ENCODE data around the gene KCNAB2.

KCNAB2 gene

DNA sequence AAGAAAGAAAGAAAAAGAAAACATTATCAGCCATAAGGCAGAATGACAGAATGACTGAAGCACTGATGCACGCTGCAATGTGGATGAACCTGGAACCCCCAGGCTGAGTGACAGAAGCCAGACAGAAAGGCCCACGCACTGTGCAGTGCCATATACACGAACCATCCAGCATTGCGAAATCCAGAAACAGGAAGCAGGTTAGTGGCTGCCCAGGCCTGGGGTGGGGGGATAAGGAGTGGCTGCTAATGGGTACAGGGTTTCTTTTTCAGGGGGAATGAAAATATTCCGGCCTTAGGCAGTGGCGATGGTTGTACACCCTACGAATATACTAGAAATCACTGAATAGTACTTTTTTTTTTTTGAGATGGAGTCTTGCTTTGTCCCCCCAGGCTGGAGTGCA is 77.4 kb downstream of the KCNAB2 start:
- H3K27ac ChIP-seq (ENCODE audit: low read length) = no peak overlapping the region
- DNase-seq = no peak
- peaks cover 5% of the 10 kb centered on the region; the same call in 1 of the 2 replicates for H3K4me1 ChIP-seq (ENCODE audit: low read length)
- no peaks in the 10 kb centered on the region for H4K20me1 ChIP-seq (ENCODE audit: insufficient read depth, low read length)
- no peak for TF ChIP-seq EZH2phosphoT487 (IDR thresholded peaks at IDR 0.05; ENCODE audit: low read length)
- TF ChIP-seq, protein P1, sequence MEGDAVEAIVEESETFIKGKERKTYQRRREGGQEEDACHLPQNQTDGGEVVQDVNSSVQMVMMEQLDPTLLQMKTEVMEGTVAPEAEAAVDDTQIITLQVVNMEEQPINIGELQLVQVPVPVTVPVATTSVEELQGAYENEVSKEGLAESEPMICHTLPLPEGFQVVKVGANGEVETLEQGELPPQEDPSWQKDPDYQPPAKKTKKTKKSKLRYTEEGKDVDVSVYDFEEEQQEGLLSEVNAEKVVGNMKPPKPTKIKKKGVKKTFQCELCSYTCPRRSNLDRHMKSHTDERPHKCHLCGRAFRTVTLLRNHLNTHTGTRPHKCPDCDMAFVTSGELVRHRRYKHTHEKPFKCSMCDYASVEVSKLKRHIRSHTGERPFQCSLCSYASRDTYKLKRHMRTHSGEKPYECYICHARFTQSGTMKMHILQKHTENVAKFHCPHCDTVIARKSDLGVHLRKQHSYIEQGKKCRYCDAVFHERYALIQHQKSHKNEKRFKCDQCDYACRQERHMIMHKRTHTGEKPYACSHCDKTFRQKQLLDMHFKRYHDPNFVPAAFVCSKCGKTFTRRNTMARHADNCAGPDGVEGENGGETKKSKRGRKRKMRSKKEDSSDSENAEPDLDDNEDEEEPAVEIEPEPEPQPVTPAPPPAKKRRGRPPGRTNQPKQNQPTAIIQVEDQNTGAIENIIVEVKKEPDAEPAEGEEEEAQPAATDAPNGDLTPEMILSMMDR (IDR thresholded peaks at IDR 0.05; ENCODE audit: low read length) = no peak
- no peak for TF ChIP-seq EZH2 (optimal IDR thresholded peaks at IDR 0.05; ENCODE audit: low read depth, low read length)
- H3K4me3 ChIP-seq (ENCODE audit: low read length) = no peak overlapping the region
- no peaks in the 10 kb centered on the region for H3K9me2 ChIP-seq (replicated peaks; ENCODE audit: insufficient read depth, low read length)
- H3F3A ChIP-seq (ENCODE audit: insufficient read depth, low read length) = no peaks in the 10 kb centered on the region
- peaks cover 74% of the 10 kb centered on the region for H3K27me3 ChIP-seq (replicated peaks; ENCODE audit: insufficient read depth, low read length)
- no peaks in the 10 kb centered on the region for H3K9me3 ChIP-seq (replicated peaks; ENCODE audit: insufficient read depth, low read length)
- H3K36me3 ChIP-seq (replicated peaks; ENCODE audit: insufficient read depth, low read length) = no peaks in the 10 kb centered on the region
- H2AFZ ChIP-seq (ENCODE audit: low read length) = no peak overlapping the region
- H3K79me2 ChIP-seq (ENCODE audit: low read length) = no peaks in the 10 kb centered on the region
- H3K4me2 ChIP-seq (ENCODE audit: low read depth, low read length) = no peak overlapping the region
- no peak overlapping the region for H3K9ac ChIP-seq (ENCODE audit: low read length)

DNA sequence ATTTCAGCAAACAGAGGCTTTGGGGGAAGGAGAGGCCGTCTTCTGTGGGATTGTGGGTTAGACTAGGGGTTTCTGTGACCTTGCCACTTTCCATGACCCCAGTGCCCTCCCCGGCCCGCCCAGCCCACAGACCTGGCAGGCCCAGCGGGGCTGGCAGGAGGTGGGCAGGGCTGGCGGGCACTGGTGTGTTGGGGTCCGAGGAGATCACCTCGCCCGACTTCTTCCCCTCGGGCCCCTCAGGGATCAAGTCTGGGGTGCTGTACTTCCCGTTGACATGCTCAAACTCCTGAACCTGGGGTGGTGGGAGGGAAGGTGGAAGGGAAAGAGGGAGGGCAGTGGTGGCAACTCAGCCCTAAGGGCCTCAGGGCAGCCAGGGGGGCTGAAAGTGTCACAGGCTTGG is 78.1 kb downstream of the KCNAB2 start:
- H3K27ac ChIP-seq (ENCODE audit: low read length) = no peak overlapping the region
- no peaks in the 10 kb centered on the region for H3K9me3 ChIP-seq (replicated peaks; ENCODE audit: insufficient read depth, low read length)
- no peaks in the 10 kb centered on the region for H3K9me2 ChIP-seq (replicated peaks; ENCODE audit: insufficient read depth, low read length)
- H4K20me1 ChIP-seq (ENCODE audit: insufficient read depth, low read length) = no peaks in the 10 kb centered on the region
- H2AFZ ChIP-seq (ENCODE audit: low read length) = no peak overlapping the region
- no peak for DNase-seq
- H3K27me3 ChIP-seq (replicated peaks; ENCODE audit: insufficient read depth, low read length) = peaks cover 74% of the 10 kb centered on the region
- TF ChIP-seq, protein P1 (IDR thresholded peaks at IDR 0.05; ENCODE audit: low read length) = no peak
- no peak for TF ChIP-seq EZH2phosphoT487 (IDR thresholded peaks at IDR 0.05; ENCODE audit: low read length)
- TF ChIP-seq EZH2 (optimal IDR thresholded peaks at IDR 0.05; ENCODE audit: low read depth, low read length) = no peak
- H3K4me2 ChIP-seq (ENCODE audit: low read depth, low read length) = no peak overlapping the region
- no peaks in the 10 kb centered on the region for H3K36me3 ChIP-seq (replicated peaks; ENCODE audit: insufficient read depth, low read length)
- H3F3A ChIP-seq (ENCODE audit: insufficient read depth, low read length) = no peaks in the 10 kb centered on the region
- no peak overlapping the region for H3K9ac ChIP-seq (ENCODE audit: low read length)
- no peak overlapping the region for H3K4me3 ChIP-seq (ENCODE audit: low read length)
- H3K4me1 ChIP-seq (ENCODE audit: low read length) = peaks cover 5% of the 10 kb centered on the region; the same call in 1 of the 2 replicates
- no peaks in the 10 kb centered on the region for H3K79me2 ChIP-seq (ENCODE audit: low read length)

DNA sequence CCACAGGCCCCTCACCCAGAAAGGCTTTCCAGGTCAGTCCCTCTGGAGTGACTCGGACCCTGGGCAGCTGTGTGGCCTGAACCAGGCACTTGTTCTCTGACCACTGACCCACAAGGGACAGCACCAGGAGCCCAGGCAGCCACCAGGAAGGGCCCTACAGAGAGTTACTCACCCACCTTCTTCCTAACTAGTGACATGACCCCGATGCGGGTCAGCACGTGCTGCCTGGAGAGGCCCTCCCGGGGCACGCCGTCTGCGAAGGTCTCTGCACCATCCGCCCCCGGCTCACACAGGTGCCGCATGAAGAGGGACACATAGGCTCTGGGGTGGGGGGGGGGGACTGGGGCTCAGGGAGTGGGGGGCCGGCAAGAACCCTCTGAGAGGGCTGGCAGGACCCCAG is 78.7 kb downstream of the KCNAB2 start:
- no peak overlapping the region for H3K4me2 ChIP-seq (ENCODE audit: low read depth, low read length)
- no peaks in the 10 kb centered on the region for H3K79me2 ChIP-seq (ENCODE audit: low read length)
- H3K4me1 ChIP-seq (ENCODE audit: low read length) = peaks cover 5% of the 10 kb centered on the region; the same call in 1 of the 2 replicates
- H2AFZ ChIP-seq (ENCODE audit: low read length) = no peak overlapping the region
- H3K4me3 ChIP-seq (ENCODE audit: low read length) = no peak overlapping the region
- TF ChIP-seq EZH2 (optimal IDR thresholded peaks at IDR 0.05; ENCODE audit: low read depth, low read length) = no peak
- no peak for TF ChIP-seq EZH2phosphoT487 (IDR thresholded peaks at IDR 0.05; ENCODE audit: low read length)
- TF ChIP-seq, protein P1 (IDR thresholded peaks at IDR 0.05; ENCODE audit: low read length) = no peak
- H3K9me2 ChIP-seq (replicated peaks; ENCODE audit: insufficient read depth, low read length) = no peaks in the 10 kb centered on the region
- no peaks in the 10 kb centered on the region for H3F3A ChIP-seq (ENCODE audit: insufficient read depth, low read length)
- no peak for DNase-seq
- H3K9me3 ChIP-seq (replicated peaks; ENCODE audit: insufficient read depth, low read length) = no peaks in the 10 kb centered on the region
- no peaks in the 10 kb centered on the region for H3K36me3 ChIP-seq (replicated peaks; ENCODE audit: insufficient read depth, low read length)
- no peak overlapping the region for H3K27ac ChIP-seq (ENCODE audit: low read length)
- H4K20me1 ChIP-seq (ENCODE audit: insufficient read depth, low read length) = no peaks in the 10 kb centered on the region
- no peak overlapping the region for H3K9ac ChIP-seq (ENCODE audit: low read length)
- peaks cover 74% of the 10 kb centered on the region for H3K27me3 ChIP-seq (replicated peaks; ENCODE audit: insufficient read depth, low read length)

All from MM.1S (cell line).